ENCODE data around the gene SYVN1. TPM values are rescaled to one million over a fixed set of nuclear protein-coding genes. Genes with fewer than 3 reads are reported as not detected.
A peak's percentile ranks its signal among the peaks of the same experiment; 100 is the strongest.

SYVN1 gene
- total RNA-seq, 2 donors from 2014 or later, result 29.1 to 52.0 TPM

DNA sequence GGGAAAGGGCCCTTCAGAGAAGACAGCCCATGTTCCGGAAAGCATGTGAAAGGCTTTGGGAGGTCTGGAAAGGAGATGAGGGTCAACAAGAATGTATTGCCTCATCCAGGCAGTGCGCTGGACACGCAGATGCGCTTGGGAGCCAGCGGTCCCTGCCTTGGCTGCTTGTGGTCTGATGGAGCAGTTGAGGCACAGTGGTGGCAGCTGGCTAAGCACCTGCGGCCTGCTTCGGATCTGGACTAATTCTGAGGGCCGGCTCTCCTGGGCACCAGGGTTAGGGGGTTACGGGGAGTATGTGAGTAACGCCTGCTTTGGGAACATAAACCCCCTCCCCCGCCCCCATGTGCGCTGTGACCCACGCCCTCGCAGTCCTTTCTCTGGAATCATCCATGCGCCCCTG, 27.2 kb downstream of the SYVN1 start:
- Histone ChIP-seq H3K27me3 (no peaks in the 10 kb centered on the region), H3K4me1 (peaks cover 0 to 55% of the 10 kb centered on the region in 2 donors), H3K27ac (no peak overlapping the region), H3K4me3 (no peak overlapping the region), H3K36me3 (peaks cover 23% of the 10 kb centered on the region), H3K9me3 (no peaks in the 10 kb centered on the region)
- TF ChIP-seq, protein P1, sequence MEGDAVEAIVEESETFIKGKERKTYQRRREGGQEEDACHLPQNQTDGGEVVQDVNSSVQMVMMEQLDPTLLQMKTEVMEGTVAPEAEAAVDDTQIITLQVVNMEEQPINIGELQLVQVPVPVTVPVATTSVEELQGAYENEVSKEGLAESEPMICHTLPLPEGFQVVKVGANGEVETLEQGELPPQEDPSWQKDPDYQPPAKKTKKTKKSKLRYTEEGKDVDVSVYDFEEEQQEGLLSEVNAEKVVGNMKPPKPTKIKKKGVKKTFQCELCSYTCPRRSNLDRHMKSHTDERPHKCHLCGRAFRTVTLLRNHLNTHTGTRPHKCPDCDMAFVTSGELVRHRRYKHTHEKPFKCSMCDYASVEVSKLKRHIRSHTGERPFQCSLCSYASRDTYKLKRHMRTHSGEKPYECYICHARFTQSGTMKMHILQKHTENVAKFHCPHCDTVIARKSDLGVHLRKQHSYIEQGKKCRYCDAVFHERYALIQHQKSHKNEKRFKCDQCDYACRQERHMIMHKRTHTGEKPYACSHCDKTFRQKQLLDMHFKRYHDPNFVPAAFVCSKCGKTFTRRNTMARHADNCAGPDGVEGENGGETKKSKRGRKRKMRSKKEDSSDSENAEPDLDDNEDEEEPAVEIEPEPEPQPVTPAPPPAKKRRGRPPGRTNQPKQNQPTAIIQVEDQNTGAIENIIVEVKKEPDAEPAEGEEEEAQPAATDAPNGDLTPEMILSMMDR (IDR thresholded peaks at IDR 0.05), result no peak
- no peak for DNase-seq (ENCODE audit: low spot score)

DNA sequence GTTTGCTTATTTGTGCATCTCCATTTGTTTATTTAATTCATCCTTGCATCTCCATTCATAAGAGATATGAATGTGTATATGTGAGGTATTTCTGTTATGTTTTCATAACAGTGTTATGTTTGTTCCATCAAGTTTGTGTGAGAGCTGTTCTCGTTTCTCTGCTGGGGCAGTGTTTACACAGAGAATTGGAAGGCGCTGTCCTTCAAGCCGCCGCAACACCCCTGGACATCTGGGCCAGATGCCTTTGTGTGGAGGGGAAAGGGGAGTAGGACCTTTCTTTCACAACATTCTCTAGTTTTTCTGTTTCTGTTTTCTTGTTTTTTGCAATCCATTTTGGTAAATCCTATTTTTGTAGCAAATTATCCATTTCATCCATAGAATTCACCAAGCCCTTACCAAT, 29.7 kb downstream of the SYVN1 start:
- TF ChIP-seq, protein P1 (IDR thresholded peaks at IDR 0.05), result no peak
- Histone ChIP-seq H3K36me3 (peaks cover 20% of the 10 kb centered on the region), H3K4me3 (no peak overlapping the region), H3K27me3 (no peaks in the 10 kb centered on the region), H3K27ac (peak overlapping the region; percentile 72 to 83), H3K4me1 (peaks cover 0 to 49% of the 10 kb centered on the region in 2 donors), H3K9me3 (no peaks in the 10 kb centered on the region)
- no peak for DNase-seq (ENCODE audit: low spot score)

DNA sequence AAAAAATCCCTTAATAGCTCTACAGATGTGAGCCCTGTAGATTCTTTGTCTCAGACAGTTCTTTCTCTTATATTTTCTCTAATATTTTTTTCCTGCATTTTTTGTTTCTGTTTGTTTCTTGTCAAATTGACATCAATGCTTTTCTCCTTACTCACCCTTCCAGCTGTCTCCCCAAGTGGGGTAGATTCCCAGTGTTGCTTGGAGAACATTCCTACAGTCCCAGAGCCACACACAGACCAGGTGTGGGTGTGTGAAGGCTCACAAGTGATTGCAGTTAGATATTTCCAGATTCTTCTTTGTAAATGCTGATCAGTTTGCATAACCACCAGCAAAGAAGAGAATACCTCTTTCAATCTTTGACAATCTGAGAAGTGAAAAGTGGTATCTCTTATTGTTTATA, 30.8 kb downstream of the SYVN1 start:
- peaks cover 11% of the 10 kb centered on the region for H3K36me3 ChIP-seq
- peak overlapping the region; percentile 72 to 83 for H3K27ac ChIP-seq

DNA sequence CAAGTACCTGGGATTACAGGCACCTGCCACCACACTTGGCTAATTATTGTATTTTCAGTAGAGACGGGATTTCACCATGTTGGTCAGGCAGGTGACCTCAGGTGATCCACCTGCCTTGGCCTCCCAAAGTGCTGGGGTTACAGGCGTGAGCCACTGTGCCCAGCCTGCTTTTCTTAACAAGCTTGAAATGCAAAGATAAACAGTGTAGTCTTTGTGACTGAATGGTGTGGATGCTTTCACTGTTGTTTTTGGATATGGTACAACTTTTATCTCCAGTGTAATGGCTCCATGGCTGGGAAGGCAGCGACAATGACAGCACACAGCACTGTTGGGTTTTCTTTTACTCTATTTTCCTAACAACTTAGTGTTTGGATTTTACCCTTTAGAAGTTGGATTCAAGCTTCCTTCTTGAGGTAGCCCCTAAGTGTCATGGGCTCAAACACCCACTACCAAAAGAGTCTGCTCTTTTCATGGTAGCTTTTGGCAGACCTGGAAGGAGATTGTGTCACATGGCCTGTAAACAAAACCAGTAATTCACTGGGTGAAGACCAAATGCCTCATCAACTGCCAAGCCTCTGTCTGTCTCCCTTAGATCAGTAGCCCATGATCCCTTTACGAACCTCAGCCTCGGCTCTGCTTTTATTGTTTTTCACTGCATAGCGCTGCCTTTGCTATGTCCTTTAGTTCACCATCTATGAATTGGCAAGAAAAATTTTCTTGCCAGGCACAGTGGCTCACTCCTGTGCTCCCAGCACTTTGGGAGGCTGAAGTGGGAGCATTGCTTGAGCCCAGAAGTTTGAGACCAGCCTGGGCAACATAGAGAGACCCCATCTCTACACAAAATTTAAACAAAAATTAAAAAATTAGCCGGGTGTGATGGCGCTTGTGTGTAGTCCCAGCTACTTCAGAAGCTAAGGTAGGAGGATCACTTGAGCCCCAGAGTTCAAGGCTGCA, 31.9 kb downstream of the SYVN1 start:
- H3K27me3 ChIP-seq, result no peaks in the 10 kb centered on the region
- TF ChIP-seq, protein P1 (IDR thresholded peaks at IDR 0.05), result no peak
- H3K36me3 ChIP-seq, result peaks cover under 1% of the 10 kb centered on the region
- peak overlapping the region; percentile 72 to 83 for H3K27ac ChIP-seq
- H3K9me3 ChIP-seq, result no peaks in the 10 kb centered on the region
- H3K4me3 ChIP-seq, result no peak overlapping the region
- DNase-seq (ENCODE audit: low spot score), result no peak
- H3K4me1 ChIP-seq, result peaks cover 0 to 52% of the 10 kb centered on the region in 2 donors

More for the DNA sequence above, 30.8 kb downstream of the SYVN1 start:
- H3K4me3 ChIP-seq, result no peak overlapping the region
- no peaks in the 10 kb centered on the region for H3K27me3 ChIP-seq
- no peaks in the 10 kb centered on the region for H3K9me3 ChIP-seq
- TF ChIP-seq, protein P1 (IDR thresholded peaks at IDR 0.05), result no peak
- no peak for DNase-seq (ENCODE audit: low spot score)
- peaks cover 0 to 49% of the 10 kb centered on the region in 2 donors for H3K4me1 ChIP-seq

DNA sequence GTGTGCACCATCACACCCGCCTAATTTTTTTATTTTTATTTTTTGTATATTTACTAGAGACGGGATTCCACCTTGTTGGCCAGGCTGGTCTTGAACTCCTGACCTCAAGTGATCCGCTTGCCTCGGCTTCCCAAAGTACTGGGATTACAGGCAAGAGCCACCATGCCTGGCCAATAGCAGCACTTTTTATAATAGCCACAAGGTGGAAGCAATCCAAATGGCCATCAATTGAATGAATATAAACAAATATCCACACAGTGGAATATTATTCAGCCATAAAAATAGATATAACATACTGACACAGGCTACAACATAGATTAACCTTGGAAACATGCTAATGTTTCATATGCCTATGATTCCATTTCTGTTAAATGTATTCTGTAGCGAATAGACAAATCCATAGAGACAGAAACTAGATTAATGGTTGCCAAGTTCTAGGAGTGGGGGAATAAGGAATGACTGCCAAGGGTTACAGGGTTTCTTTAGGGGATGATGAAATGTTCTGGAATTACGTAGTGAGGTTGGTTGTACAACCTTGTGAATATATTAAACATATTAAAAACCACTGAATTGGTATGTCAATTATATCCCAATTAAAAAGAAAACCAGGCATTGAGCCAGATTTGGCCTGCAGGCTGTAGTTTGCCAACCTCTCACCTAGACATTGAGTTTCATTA, 33.5 kb downstream of the SYVN1 start:
- TF ChIP-seq, protein P1 (IDR thresholded peaks at IDR 0.05), result no peak
- DNase-seq (ENCODE audit: low spot score), result no peak
- no peaks in the 10 kb centered on the region for H3K9me3 ChIP-seq
- H3K27me3 ChIP-seq, result no peaks in the 10 kb centered on the region
- peak overlapping the region in 1 of 2 donors; percentile 83 for H3K27ac ChIP-seq
- H3K4me1 ChIP-seq, result peaks cover 0 to 61% of the 10 kb centered on the region in 2 donors
- H3K4me3 ChIP-seq, result no peak overlapping the region
- no peaks in the 10 kb centered on the region for H3K36me3 ChIP-seq
